ENCODE data around the gene LIPH.

DNA sequence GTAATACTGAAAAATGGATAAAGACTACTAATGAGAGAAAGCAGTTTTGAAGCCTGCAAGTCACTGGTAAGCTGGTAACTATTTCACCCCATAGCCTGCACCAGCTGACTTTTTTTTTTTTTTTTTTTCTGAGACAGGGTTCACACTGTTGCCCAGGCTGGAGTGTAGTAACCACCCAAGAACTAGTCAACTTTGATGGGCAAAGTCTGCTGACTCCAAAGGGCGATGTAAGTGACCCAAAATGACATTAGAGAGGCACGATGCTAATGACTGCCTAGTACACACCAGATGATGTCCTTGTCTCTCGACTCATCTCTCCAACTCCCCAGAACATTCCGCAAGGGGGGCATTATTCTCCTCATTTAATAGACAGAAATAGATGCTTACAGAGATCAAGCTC is 40.7 kb downstream of the LIPH start:
- TF ChIP-seq TAF1 (IDR thresholded peaks at IDR 0.05; ENCODE audit: low read depth, low read length) (no peak), JUN (IDR thresholded peaks at IDR 0.05; ENCODE audit: low read depth, low read length) (no peak), POLR2A (IDR thresholded peaks at IDR 0.05; ENCODE audit: control extremely low read depth in 1 of 2, low read depth in 2 of 2, low read length in 2 of 2) (no peak), RNF2 (IDR thresholded peaks at IDR 0.05; ENCODE audit: borderline replicate concordance, low read depth, low read length, missing control alignments, poor library complexity, severe bottlenecking) (no peak), EZH2 (IDR thresholded peaks at IDR 0.05; ENCODE audit: low read depth, low read length, severe bottlenecking) (no peak), TEAD4 (IDR thresholded peaks at IDR 0.05; ENCODE audit: low read depth, low read length) (no peak), CHD1 (IDR thresholded peaks at IDR 0.05; ENCODE audit: low read depth, low read length) (no peak), POLR2AphosphoS5 (IDR thresholded peaks at IDR 0.05; ENCODE audit: low read depth, low read length) (no peak), SP1 (IDR thresholded peaks at IDR 0.05; ENCODE audit: low read depth, low read length) (no peak), RFX5 (IDR thresholded peaks at IDR 0.05; ENCODE audit: borderline replicate concordance, low read depth, low read length) (no peak)
- TF ChIP-seq, protein P1, sequence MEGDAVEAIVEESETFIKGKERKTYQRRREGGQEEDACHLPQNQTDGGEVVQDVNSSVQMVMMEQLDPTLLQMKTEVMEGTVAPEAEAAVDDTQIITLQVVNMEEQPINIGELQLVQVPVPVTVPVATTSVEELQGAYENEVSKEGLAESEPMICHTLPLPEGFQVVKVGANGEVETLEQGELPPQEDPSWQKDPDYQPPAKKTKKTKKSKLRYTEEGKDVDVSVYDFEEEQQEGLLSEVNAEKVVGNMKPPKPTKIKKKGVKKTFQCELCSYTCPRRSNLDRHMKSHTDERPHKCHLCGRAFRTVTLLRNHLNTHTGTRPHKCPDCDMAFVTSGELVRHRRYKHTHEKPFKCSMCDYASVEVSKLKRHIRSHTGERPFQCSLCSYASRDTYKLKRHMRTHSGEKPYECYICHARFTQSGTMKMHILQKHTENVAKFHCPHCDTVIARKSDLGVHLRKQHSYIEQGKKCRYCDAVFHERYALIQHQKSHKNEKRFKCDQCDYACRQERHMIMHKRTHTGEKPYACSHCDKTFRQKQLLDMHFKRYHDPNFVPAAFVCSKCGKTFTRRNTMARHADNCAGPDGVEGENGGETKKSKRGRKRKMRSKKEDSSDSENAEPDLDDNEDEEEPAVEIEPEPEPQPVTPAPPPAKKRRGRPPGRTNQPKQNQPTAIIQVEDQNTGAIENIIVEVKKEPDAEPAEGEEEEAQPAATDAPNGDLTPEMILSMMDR (IDR thresholded peaks at IDR 0.05; ENCODE audit: control extremely low read depth in 1 of 3, insufficient read depth in 1 of 3, low read depth in 1 of 3, low read length in 3 of 3) = no peak
- TF ChIP-seq, protein P2, sequence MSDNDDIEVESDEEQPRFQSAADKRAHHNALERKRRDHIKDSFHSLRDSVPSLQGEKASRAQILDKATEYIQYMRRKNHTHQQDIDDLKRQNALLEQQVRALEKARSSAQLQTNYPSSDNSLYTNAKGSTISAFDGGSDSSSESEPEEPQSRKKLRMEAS (IDR thresholded peaks at IDR 0.05) = no peak

All from H1 (cell line).